HG03159 (cell line): ENCODE results near the gene IL37.

Experiments used
- ATAC-seq: cut with Tn5 transposase; IDR thresholded peaks from one replicate; pipeline ENCODE4 v1.9.1; 2021; ENCODE audit warnings: mild to moderate bottlenecking, moderate library complexity; ENCODE audit not compliant: unreplicated experiment

IL37 gene

DNA sequence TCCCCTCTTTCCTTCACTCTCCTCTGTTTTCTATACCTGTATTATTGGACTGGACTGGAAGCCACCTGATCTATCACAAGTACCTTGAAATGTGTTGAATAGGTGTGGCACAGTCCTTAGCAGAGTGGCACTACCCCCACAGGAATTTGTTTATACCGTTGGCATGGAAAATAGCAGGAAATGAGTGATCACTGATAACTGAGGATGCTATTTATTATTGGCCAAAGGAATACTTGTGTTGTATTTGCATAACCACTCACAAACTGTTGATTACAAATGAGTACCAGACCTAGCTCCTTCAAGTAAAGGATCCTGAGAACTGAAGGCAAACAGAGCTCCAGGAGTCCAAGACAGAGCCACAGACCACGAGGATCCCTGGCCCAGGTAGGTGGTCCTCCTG, at the start of gene IL37:
TSS of gene IL37 (plus strand) at position 301 of the 400 bp plus-strand sequence. CDS start 1,848 bp downstream, outside the sequence.
- ATAC-seq: no peak

GRCh38 chr2:112864072-112864471, 46.9 kb upstream of the IL37 start:
- ATAC-seq: no peak

DNA sequence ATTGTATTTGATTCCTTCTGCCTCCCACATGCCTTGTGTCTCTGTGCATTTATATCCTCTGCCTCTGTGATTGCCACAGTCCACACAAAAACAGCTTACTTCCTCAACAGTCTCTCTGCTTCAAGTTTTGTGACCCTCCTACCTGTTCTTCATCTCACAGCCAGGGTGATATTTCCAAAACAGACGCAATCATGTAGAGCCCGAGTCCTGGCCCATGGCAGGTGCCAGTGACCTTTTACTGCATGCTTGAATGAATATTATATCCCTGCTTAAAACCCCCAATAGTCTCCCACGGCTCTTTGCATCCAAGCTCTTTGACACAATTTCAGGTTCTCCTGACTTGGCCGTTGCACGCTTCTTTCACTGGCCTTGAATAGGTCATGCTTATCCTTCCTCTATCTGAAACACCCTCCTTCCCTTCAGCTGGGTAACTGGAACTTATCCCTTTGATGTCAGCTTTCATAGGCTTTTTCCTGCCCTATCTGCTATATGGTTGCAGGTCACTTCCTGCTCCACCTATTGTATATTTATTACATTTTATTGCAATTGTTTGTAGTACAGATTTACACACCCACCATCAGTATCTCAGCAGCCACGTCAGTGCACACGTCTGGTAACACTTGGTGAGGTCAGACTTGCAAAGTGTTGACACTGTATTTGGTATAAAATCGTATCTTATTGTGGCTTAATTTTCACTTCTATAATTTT, 44.7 kb upstream of the IL37 start:
- ATAC-seq: no peak

DNA sequence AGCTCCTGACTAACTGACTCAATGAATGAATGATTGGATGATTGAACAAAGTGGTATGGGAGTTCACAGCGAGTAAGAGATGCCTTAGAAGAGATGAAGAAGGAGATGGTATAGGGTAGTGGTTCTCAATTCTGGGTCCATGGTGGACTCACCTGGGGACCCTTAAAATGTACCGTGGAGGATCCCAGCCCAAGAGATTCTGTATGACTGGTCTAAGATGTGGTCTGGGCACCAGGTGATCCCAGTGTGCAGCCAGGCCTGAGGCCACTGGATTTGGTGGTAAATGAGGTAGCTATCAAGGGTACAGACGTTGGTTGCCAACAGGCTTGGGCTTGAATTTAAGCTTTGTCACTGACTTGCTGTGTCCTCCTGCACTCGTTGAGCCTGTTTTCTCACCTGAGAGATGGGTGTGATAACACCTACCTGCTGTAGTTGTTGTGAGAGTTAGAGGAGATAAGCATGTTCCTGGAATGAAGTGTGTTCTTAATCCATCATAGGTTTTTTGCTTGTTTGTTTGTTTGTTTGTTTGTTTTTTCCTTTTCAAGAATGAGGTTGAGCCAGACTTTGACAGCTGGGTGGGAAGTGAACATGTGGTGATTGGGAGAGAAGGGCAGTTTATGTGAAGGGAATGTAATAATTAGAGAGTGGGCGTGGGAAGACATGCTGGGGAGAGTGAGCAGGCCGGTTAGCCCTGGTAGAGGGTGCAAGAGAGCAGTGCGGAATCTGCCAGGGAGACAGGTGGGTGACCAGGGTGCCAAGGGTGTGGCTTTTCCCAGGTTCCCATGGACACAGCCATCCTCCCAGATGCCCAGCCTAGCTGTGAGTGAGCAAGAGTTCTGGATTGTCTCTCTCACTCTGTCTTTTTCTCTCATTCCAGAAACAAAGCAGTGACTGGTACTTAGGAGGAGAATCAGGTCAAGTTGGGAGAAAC, 43.0 kb upstream of the IL37 start:
- no peak for ATAC-seq

- ATAC-seq: no peak
These were observed 41.6 kb upstream of the IL37 start for GRCh38 chr2:112869258-112869842.

DNA sequence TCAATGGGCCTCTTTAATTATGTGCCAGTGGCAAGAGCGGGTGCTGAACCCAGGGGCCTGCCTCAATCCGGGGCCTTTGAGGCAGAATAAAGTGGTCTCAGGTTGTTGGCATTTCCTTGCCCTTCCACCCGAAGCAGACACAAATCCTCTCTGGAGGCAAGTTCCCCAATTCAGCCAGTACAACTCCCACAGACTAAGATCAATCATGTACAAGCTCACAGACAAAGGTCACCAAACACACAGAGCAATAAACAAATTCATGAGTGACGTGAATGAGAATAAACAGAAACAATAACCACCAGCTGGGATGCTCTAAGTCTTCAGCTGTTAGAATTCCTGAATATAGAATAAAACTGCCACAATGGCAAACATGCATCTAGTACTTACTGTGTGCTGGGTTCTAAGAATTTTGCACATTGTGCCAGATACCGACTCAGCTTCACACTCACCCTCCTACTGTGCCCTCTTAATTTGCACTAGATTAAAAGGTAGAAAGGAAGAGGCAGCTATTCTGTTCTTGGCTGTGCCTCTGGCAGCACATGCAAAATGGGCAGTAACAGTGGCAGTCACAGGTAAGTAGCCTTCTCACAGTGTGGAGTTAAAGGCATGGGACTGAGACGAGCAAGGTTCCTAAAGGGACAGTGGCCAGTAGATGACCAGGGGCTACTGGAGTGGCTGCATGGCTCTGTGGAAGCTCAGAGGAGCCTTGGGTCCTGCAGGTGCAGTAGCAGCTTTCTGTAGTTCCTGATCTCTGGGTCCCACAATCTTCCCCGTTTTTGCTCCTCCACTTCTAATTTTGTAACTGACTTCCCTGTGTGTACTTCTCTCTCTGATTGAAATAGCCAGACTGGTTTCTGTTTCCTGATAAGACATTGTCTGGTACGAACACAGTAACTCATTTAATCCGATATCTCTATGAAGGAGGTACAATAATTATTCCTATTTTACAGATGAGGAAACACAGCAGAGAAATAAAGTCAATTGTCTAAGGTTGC, 39.8 kb upstream of the IL37 start:
- no peak for ATAC-seq

- ATAC-seq: no peak
These were observed 34.6 kb upstream of the IL37 start for GRCh38 chr2:112876257-112876970.

DNA sequence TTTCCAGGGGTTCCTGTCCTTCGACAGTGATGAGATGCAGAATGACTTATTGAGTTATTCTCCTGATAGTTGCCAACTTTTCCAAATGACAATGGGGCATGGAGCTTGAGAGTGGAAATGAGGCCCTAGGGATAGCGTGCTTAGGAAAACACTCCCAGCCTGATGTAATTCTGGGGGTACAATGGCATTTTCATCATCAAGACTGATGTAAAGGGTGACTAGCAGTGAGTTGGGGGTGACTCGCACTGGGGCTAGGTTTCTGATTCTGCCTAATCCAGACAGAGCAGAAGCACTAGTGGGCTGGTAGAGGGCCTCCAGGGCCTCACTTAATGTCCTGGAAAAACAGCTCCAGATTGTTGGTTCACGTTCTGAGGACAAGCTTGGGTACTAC, 34.0 kb upstream of the IL37 start:
- ATAC-seq: no peak

DNA sequence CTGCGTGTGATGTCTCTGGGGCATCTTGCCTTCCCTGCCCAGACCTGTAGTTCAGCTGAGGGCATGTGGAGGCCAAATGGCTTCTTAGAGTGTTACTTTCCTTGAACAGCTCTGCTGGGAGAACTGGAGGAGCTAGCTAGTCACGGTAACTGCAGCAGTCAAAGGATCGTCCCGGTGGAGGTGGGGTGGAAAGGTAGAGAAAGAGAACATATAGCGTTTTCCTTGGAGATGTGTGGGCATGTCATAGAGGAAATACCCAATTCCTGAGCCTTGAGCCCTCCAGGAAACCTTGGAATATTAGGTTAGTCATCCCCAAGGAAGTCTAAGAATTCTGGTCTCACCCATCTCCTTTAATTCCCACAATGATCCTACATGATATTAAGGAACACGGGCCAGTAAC, 33.5 kb upstream of the IL37 start:
- no peak for ATAC-seq

GRCh38 chr2:112879491-112880041, 31.4 kb upstream of the IL37 start:
- no peak for ATAC-seq

GRCh38 chr2:112880091-112880531, 30.9 kb upstream of the IL37 start:
- no peak for ATAC-seq

GRCh38 chr2:112880696-112881095, 30.3 kb upstream of the IL37 start:
- ATAC-seq: no peak

GRCh38 chr2:112881217-112881985, 29.6 kb upstream of the IL37 start:
- peak; percentile 68 for ATAC-seq

- no peak for ATAC-seq
These were observed 27.3 kb upstream of the IL37 start for GRCh38 chr2:112883669-112884068.

- ATAC-seq: peak; percentile 55
These were observed 26.0 kb upstream of the IL37 start for GRCh38 chr2:112884869-112885505.

DNA sequence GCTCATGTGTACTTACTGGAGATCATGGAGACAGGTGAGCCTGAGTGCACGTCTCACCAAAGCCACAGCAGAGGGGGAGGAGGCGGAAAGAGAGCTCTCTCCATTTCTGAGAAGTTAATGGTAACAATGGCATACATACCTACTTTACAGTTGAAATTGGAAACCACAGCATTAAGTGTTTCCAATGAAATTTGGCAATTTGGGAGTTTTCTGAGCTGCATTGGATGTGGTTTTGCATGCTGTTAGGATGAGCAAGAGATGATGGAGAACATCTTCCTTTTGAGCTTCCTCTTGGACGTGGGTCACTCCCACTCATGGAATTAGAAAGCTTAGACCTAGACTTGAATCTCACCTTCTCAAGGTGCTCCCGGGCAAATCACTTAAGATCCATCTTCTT, 25.5 kb upstream of the IL37 start:
- no peak for ATAC-seq

DNA sequence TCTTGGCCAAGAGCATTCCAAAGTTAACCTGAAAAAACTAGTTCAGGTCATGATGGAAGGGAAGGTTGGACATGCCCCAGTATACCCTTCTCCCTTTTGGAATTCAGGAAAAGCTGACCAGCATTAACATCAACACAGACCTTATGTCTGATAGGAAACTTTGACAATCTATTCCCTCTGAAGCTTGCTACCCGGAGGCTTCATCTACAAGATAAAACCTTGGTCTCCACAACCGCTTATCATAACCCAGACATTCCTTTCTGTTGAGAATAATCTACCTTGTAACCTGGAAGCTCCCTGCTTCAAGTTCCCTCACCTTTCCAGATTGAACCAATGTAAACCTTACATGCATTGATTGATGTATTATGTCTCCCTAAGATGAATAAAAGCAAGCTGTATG, 24.7 kb upstream of the IL37 start:
- no peak for ATAC-seq
